Upper lobe of right lung (tissue), 1 donor: ENCODE measurements around the gene LETM1. TPM values are rescaled to one million over a fixed set of nuclear protein-coding genes. Genes with fewer than 3 reads are reported as not detected.

Source experiments
- ATAC-seq: fragments of 200-7000 bp; cut with Tn5 transposase; one replicate; pipeline ENCODE4 v1.9.1; 2020; ENCODE audit warnings: mild to moderate bottlenecking, moderate library complexity
- DNase-seq: peaks from one replicate; pipeline ENCODE4 v3.0.0-alpha.2; 2020
- H3K27ac ChIP-seq: fragments of 200-600 bp; one replicate; pipeline ENCODE4 v1.8.0; 2022
- H3K27me3 ChIP-seq: fragments of 200-600 bp; one replicate; pipeline ENCODE4 v1.8.0; 2022; ENCODE audit warnings: mild to moderate bottlenecking
- H3K36me3 ChIP-seq: fragments of 200-600 bp; one replicate; pipeline ENCODE4 v1.8.0; 2022
- H3K4me1 ChIP-seq: fragments of 200-600 bp; one replicate; pipeline ENCODE4 v1.8.0; 2022
- H3K4me3 ChIP-seq: fragments of 200-600 bp; one replicate; pipeline ENCODE4 v1.8.0; 2022; ENCODE audit warnings: mild to moderate bottlenecking
- H3K9me3 ChIP-seq: fragments of 200-600 bp; one replicate; pipeline ENCODE4 v1.8.0; 2022
- intact Hi-C: fragments of 100-400 bp; cut with DNase I; formaldehyde crosslinking; loops from one replicate; pipeline ENCODE4 v1.11.0; 2022
- total RNA-seq: library from RNA; stranded (reverse); fragmentation: NEBNext Ultra II Directional; extraction: Animal tissue kit (Norgen Biotek cat#: 25700); gene quantifications from one replicate; pipeline ENCODE4 v1.2.1, GENCODE V29; 2021
- TF ChIP-seq, protein P1 (sequence below): fragments of 200-600 bp; IDR thresholded peaks from one replicate; pipeline ENCODE4 v1.8.0; 2022; ENCODE audit warnings: antibody characterized with exemption
- donor health status: DM: no; HTN: yes; CAD: no; lungs with severe emphysema.

LETM1 gene
- total RNA-seq, 1 donor from 2014 or later: 39.5 TPM

DNA sequence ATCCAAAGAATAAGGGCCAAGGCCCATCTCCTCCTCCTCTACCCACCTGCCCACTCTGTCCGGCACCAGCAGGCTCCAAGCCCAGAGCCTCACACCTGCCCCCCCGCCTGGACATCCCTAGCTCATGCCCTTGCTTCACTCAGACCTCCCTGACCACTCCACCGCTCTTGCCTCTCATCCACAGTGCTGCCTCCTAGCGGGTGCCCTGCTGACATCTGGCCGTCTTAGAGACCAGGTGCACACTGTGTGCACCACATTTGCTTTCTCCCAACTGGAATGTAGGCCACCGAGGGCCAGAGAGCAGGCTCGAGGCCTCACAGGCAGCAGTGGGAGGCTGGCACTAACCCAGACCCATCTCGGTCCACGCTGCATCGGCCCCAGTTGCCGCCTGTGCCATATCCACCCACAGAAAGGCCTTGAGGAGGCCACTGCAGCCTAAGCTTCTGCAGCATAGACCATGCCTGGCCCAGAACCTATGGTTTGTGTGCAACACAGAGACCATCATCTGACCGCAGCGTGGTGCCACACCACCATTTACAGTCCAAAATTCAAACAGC is 13.5 kb downstream of the LETM1 start:
- Histone ChIP-seq H3K4me1 (no peaks in the 10 kb centered on the region), H3K4me3 (no peak overlapping the region), H3K9me3 (no peaks in the 10 kb centered on the region), H3K27ac (no peak overlapping the region), H3K27me3 (no peaks in the 10 kb centered on the region), H3K36me3 (peaks cover 88% of the 10 kb centered on the region)
- ATAC-seq (peak; percentile 15), DNase-seq (no peak)
- intact Hi-C loops: no loop called here
- TF ChIP-seq, protein P1, sequence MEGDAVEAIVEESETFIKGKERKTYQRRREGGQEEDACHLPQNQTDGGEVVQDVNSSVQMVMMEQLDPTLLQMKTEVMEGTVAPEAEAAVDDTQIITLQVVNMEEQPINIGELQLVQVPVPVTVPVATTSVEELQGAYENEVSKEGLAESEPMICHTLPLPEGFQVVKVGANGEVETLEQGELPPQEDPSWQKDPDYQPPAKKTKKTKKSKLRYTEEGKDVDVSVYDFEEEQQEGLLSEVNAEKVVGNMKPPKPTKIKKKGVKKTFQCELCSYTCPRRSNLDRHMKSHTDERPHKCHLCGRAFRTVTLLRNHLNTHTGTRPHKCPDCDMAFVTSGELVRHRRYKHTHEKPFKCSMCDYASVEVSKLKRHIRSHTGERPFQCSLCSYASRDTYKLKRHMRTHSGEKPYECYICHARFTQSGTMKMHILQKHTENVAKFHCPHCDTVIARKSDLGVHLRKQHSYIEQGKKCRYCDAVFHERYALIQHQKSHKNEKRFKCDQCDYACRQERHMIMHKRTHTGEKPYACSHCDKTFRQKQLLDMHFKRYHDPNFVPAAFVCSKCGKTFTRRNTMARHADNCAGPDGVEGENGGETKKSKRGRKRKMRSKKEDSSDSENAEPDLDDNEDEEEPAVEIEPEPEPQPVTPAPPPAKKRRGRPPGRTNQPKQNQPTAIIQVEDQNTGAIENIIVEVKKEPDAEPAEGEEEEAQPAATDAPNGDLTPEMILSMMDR: no peak

DNA sequence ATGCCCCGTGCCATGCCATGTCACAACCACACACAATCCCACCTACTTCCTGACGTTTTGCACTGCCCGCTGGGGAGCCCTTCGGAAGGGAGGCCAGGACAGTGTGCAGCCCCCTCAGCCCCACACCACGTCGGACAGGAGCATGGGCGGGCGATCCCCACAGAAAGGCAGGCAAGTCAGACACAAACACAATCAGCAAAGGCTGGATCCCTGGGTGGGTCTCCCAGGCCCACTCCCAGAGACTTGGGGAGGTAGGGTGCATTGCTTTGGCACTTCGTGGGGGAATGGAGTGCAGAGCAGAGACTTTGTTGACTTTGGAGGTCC is 14.1 kb downstream of the LETM1 start:
- intact Hi-C loops: no loop called here
- Histone ChIP-seq H3K9me3 (no peaks in the 10 kb centered on the region), H3K27ac (no peak overlapping the region), H3K36me3 (peaks cover 86% of the 10 kb centered on the region), H3K4me3 (no peak overlapping the region), H3K27me3 (no peaks in the 10 kb centered on the region), H3K4me1 (no peaks in the 10 kb centered on the region)
- DNase-seq: no peak
- ATAC-seq: no peak
- TF ChIP-seq, protein P1: no peak

DNA sequence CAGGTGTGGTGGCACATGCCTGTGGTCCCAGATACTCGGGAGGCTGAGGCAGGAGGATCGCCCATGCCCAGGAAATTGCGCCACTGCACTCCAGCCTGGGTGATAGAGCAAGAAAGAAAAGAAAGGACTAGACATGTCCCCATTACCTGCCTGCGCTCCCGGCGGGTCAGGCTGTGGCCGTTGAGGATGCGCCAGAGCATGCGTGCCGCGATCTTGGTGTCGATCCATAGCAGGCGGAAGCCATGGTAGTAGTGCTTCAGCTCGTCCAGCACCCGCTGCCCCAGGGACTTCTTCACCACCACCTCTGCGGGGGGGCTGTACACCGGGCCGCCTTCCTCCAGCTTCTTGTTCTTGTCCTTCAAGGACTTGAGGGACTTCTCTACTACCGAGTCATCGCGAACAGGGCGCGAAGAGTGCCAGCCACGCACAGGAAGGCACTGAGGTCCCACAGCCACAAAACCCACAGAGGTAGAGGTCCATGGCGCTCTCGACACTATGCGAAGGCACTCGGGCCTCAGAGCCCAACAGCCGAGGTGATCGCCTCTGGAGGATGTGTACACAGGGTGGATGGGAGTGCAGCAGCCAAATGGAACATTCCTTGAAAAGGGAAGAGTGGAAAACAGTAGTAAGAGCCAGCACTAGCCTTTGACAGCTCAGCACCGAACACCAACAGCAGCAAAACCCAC is 14.6 kb downstream of the LETM1 start:
- no peak overlapping the region for H3K4me3 ChIP-seq
- peaks cover 86% of the 10 kb centered on the region for H3K36me3 ChIP-seq
- intact Hi-C loops: no loop called here
- no peak for DNase-seq
- H3K4me1 ChIP-seq: no peaks in the 10 kb centered on the region
- ATAC-seq: peak; percentile 39
- H3K27ac ChIP-seq: no peak overlapping the region
- H3K9me3 ChIP-seq: no peaks in the 10 kb centered on the region
- H3K27me3 ChIP-seq: no peaks in the 10 kb centered on the region
- TF ChIP-seq, protein P1: no peak

DNA sequence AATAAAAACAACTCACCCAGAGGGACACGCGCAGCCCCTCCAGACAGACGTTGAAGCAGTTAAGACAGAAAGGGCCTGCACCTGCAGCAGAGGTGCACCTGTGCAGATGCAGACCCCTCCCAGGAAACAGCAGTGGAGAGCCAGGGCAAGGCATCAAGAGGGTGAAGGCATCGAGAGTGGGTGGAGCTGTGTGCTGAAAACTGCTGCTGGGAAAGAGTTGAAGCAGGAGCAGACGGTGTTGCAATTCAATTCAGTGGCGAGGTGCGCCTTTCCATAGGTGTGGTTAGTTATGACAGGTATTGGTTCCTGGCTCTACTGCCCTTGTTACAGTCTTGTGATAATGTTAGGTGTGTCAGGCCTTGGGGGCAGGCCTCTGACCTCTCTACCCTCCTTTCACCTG is 16.7 kb downstream of the LETM1 start:
- Histone ChIP-seq H3K9me3 (no peaks in the 10 kb centered on the region), H3K4me3 (no peak overlapping the region), H3K27me3 (no peaks in the 10 kb centered on the region), H3K36me3 (peaks cover 86% of the 10 kb centered on the region), H3K4me1 (no peaks in the 10 kb centered on the region), H3K27ac (no peak overlapping the region)
- TF ChIP-seq, protein P1: no peak
- no peak for DNase-seq
- peak; percentile 70 for ATAC-seq
- intact Hi-C loops: no loop called here

DNA sequence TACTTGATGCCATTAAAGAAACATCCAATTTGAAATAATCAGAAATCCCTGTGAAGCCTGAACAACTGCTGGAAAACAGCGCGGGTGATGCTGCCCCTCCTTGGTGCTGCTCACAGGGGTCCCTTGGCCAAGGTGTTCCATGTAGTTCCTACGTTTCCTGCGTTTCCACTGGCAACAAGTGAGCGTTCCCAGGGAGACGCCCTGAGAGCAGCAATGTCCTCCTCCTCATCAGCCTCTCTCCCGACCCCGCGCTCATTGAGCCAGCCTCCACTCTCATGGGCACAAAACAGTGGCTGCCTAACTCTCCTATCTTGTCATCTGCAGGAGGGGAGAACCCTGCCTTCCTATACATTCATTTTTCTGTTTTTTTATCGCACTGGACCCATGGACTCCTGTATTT is 18.9 kb downstream of the LETM1 start:
- Histone ChIP-seq H3K4me3 (no peak overlapping the region), H3K27me3 (no peaks in the 10 kb centered on the region), H3K9me3 (no peaks in the 10 kb centered on the region), H3K36me3 (peaks cover 91% of the 10 kb centered on the region), H3K27ac (no peak overlapping the region), H3K4me1 (no peaks in the 10 kb centered on the region)
- DNase-seq (no peak), ATAC-seq (no peak)
- TF ChIP-seq, protein P1: no peak
- intact Hi-C loops: no loop called here
